Hepatic stellate cell (primary cell): Measurements from ENCODE around the gene PPP1R8.

Experiments
- DNase-seq: peaks from one replicate; pipeline ENCODE4 v3.0.0; 2011; ENCODE audit warnings: low spot score

Gene PPP1R8

GRCh38 chr1:27894521-27894920 lies 63.9 kb downstream of the PPP1R8 start:
- DNase-seq, result no peak
